Ishikawa (cell line): ENCODE data around the gene RAB34.

Source experiments
- CEBPB ChIP-seq: IDR thresholded peaks from 2 replicates; pipeline ENCODE4 v1.6.1; 2012
- CREB1 ChIP-seq: IDR thresholded peaks from 2 replicates; pipeline ENCODE4 v1.6.1; 2012; ENCODE audit warnings: low read depth
- EGR1 ChIP-seq: IDR thresholded peaks from 2 replicates; pipeline ENCODE4 v1.6.1; 2012
- EP300 ChIP-seq: IDR thresholded peaks from 2 replicates; pipeline ENCODE4 v1.6.1; 2012; ENCODE audit warnings: borderline replicate concordance
- FOXM1 ChIP-seq: IDR thresholded peaks from 2 replicates; pipeline ENCODE4 v1.6.1; 2012; ENCODE audit warnings: low read depth, borderline replicate concordance
- MAX ChIP-seq: IDR thresholded peaks from 2 replicates; pipeline ENCODE4 v1.6.1; 2012
- NFIC ChIP-seq: IDR thresholded peaks from 2 replicates; pipeline ENCODE4 v1.6.1; 2012
- RAD21 ChIP-seq: IDR thresholded peaks from 2 replicates; pipeline ENCODE4 v1.6.1; 2012; ENCODE audit warnings: low read depth
- REST ChIP-seq: IDR thresholded peaks from 2 replicates; pipeline ENCODE4 v1.6.1; 2012; ENCODE audit warnings: low read depth, mild to moderate bottlenecking
- TAF1 ChIP-seq: IDR thresholded peaks from 2 replicates; pipeline ENCODE4 v1.6.1; 2012; ENCODE audit warnings: low read depth, mild to moderate bottlenecking
- TCF12 ChIP-seq: IDR thresholded peaks from 2 replicates; pipeline ENCODE4 v1.6.1; 2012; ENCODE audit warnings: low read depth
- TEAD4 ChIP-seq: IDR thresholded peaks from 2 replicates; pipeline ENCODE4 v1.6.1; 2012
- USF1 ChIP-seq: IDR thresholded peaks from 2 replicates; pipeline ENCODE4 v1.6.1; 2012
- YY1 ChIP-seq: IDR thresholded peaks from 2 replicates; pipeline ENCODE4 v1.6.1; 2012; ENCODE audit warnings: low read depth
- ZBTB7A ChIP-seq: IDR thresholded peaks from 2 replicates; pipeline ENCODE4 v1.6.1; 2012; ENCODE audit warnings: low read depth

The RAB34 gene

GRCh38 chr17:28755486-28755885 lies 37.8 kb upstream of the RAB34 start:
- TF ChIP-seq TEAD4 (0 out of 2 replicates have a peak, but pooled peaks have one; percentile 19), USF1 (no peak)

- TF ChIP-seq YY1 (no peak), CREB1 (no peak), EP300 (no peak), FOXM1 (no peak), NFIC (no peak), ZBTB7A (no peak), TEAD4 (no peak), CEBPB (no peak), RAD21 (no peak), USF1 (no peak), MAX (no peak), TCF12 (no peak), REST (no peak), EGR1 (no peak), TAF1 (no peak)
Observed at GRCh38 chr17:28751600-28752366, 34.1 kb upstream of the RAB34 start.

- TF ChIP-seq USF1 = no peak
- TF ChIP-seq RAD21 = peak; percentile 80
Observed at GRCh38 chr17:28750178-28751047, 32.7 kb upstream of the RAB34 start.

GRCh38 chr17:28749516-28750177 lies 32.0 kb upstream of the RAB34 start:
- TF ChIP-seq NFIC (no peak), CEBPB (no peak), EP300 (no peak), CREB1 (no peak), TEAD4 (no peak), EGR1 (no peak), USF1 (no peak), MAX (no peak), TCF12 (no peak), ZBTB7A (no peak), RAD21 (no peak), FOXM1 (no peak)

- TF ChIP-seq TEAD4 (no peak), NFIC (no peak), EP300 (no peak), ZBTB7A (no peak), MAX (no peak), USF1 (no peak), EGR1 (no peak), RAD21 (no peak), CEBPB (no peak), REST (no peak), TCF12 (no peak), YY1 (no peak), CREB1 (no peak), TAF1 (no peak), FOXM1 (no peak)
Observed at GRCh38 chr17:28748852-28749515, 31.3 kb upstream of the RAB34 start.
